Left renal cortex interstitium (tissue), 4 donors: ENCODE measurements around the gene TSPAN18. TPM values are rescaled to one million over a fixed set of nuclear protein-coding genes. Genes with fewer than 3 reads are reported as not detected.

Experiments used
- DNase-seq, 4 donors: peaks; one replicate each; pipeline ENCODE4 v3.0.0-alpha.2; 2013; ENCODE audit warnings: low read depth in 4 of 4, low spot score in 2 of 4, missing footprints in 1 of 4
- polyA plus RNA-seq, 4 donors: library from polyadenylated mRNA; unstranded; fragments of 120-200 nt; gene quantifications; one replicate each; pipeline ENCODE4 v1.2.1, GENCODE V29; 2013; ENCODE audit not compliant: insufficient read length in 4 of 4

Gene TSPAN18
- polyA plus RNA-seq, 4 donors: 49.5 to 59.0 (median 55.6) TPM

DNA sequence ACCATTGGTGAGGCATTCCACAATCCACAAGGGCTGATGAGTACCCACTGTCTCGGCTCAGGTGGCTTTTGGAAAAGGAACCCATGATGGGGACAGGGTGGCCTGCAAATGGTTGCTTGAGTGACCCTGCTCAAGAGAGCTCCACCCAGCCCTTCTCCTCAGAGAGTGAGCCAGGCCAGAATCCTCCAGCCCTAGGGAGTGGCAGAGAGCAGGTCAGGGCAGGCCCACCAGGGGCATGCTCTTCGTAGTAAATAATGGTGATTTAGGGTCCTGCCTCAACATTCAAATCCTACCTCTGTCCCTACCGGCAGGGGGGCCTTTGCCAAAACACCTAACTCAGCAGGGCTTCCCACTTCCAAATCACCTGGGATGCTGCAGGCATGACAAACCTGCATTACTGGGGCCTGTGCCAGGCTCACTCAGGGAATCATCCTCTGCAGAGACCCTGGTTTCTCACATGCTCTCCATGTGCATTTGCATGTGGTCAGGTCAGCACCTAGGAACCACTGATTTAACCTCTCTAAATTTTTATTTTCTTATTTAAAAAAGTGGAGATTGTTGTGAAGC, 241.3 kb downstream of the TSPAN18 start:
- DNase-seq: no peak

DNA sequence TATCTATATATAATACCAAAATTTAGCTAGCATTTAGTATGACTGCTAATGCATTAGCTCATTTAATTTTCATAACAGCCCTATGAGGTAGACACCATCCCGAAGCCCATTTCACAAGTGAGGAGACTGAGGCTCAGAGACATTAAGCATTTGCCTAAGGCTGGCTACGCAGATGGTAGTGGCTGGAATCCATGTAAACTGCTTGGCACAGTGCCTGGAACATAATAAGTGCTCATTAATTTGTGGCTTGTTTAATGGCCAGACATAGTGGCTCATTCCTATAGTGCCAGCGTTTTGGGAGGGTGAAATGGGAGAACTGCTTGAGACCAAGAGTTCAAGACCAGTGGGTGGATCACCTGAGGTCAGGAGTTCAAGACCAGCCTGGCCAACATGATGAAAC, 241.7 kb downstream of the TSPAN18 start:
- DNase-seq: no peak

DNA sequence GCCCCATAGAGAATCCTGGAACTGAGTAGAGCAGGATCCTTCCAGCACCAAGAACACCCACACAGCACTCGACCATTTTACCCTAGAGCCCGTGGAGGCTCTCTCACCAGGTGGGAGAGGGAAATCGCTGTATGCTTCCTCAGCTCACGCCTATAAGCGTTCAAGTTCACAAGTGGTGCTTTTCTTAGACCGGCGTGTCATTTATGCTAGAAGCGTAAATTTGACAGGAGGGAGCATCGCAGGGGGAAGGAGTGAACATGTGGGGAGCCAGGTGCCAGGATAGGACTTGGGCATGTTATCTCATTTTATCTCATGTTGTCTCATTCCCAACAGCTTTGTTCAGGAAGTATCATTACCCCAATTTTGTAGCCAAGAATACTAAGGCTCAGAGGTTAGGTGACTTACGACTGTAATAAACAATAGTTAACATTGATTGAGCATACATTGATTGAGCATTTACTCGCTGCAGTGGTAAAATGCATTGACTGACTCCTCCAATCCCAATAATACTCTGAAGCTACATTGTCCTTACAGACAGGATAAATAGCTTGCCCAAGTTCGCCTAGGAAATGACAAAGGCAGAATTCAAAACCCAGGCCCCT, 243.0 kb downstream of the TSPAN18 start:
- DNase-seq: no peak

- no peak for DNase-seq
Measured at GRCh38 chr11:44970293-44970692, 243.5 kb downstream of the TSPAN18 start.

GRCh38 chr11:44971185-44971584, 244.4 kb downstream of the TSPAN18 start:
- no peak for DNase-seq

DNA sequence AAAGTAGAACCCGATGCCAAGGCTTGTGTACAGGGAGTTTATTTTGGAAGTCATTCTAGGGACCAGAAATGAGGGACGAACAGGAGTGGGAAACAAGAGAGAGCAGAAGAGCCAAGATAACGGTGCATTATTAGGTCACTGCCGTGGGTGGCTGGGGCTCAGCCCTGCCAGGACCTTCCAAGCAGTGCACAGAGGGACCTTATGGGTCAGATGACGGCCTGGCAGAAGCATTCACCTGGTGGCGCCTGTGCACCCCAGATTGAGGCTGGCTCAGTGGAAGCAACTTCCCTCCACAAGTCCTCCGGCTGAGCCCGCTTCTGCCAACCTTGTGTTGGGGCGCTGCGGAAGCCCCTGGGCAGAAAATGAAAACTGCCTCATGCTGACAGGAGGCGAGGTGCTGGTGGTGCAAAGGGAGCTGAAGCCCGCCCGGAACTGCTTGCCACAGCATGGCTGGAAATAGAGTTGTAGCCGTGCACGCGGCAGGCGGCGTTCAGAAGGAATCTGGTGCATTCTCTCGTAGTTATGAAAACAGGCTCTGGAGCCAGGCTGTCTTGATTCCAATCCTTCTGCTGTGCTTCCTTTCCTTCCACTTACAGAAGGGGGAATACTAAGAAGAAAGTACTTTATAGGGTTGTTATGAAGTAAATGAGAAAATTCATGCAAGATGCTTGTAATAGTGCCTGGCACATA, 246.1 kb downstream of the TSPAN18 start:
- no peak for DNase-seq

GRCh38 chr11:44973632-44974401, 247.1 kb downstream of the TSPAN18 start:
- DNase-seq: no peak

GRCh38 chr11:44974402-44975000, 247.7 kb downstream of the TSPAN18 start:
- DNase-seq: no peak

GRCh38 chr11:44976576-44976975, 249.8 kb downstream of the TSPAN18 start:
- no peak for DNase-seq

- DNase-seq: no peak
Measured at GRCh38 chr11:44977493-44977984, 250.8 kb downstream of the TSPAN18 start.

GRCh38 chr11:44978274-44978960, 251.7 kb downstream of the TSPAN18 start:
- DNase-seq: no peak

DNA sequence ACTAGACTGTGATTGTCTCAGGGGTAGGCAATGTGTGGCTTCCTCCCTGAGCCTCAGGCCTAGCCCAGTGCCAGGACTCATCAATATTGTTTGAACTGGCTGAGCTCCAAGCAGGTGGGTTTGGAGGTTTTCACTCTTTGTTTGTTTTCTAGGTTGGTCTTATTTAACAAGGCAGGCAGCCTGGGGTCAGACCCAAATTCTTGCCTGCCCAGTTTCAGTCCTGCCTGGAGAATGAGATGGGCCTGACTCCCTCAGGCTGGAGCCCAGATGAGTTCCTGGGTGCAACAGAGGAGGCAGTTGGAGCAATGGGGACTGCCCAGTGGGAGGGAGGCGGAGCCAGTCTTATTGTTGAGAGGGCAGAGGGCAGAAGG, 252.2 kb downstream of the TSPAN18 start:
- no peak for DNase-seq

DNA sequence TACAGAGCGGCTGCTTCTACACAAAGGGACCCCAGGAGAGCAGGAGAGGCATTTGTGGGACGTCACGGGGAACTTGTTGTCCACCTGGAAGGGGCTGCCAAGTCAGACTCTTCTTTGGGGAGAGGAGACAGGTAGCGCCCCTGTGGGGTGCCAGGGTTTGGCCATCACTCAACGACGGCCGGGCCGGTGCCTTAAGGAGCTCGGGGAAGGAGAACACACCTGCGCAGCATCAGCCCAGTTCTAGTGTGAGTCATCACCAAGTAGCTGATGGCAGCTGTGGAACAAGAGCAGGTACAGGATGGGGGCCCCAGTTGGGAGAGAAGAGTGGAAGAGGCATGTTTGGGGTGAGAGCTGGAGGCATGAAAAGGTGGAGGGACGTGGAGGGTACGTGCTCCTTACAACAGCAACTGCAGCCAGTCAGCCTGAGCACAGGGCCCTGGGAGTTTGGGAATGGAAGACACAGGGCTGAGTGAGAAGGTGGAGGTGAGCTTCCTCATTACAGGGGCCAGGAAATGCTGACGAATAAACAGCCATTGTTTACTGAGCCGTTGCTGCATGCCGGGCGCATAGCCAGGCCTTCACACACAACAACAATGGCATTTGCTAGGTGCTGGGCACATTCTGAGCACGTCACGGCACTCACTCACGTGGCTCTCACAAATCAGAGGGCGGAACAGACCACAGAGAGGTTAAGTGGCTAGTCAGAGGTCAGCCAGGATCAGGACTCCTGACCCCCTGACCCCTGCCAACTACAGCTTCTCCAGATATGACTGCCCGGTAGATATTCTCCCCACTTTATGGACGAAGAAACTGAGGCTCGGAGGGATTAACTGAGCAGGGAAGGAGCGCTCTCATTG, 253.0 kb downstream of the TSPAN18 start:
- no peak for DNase-seq

DNA sequence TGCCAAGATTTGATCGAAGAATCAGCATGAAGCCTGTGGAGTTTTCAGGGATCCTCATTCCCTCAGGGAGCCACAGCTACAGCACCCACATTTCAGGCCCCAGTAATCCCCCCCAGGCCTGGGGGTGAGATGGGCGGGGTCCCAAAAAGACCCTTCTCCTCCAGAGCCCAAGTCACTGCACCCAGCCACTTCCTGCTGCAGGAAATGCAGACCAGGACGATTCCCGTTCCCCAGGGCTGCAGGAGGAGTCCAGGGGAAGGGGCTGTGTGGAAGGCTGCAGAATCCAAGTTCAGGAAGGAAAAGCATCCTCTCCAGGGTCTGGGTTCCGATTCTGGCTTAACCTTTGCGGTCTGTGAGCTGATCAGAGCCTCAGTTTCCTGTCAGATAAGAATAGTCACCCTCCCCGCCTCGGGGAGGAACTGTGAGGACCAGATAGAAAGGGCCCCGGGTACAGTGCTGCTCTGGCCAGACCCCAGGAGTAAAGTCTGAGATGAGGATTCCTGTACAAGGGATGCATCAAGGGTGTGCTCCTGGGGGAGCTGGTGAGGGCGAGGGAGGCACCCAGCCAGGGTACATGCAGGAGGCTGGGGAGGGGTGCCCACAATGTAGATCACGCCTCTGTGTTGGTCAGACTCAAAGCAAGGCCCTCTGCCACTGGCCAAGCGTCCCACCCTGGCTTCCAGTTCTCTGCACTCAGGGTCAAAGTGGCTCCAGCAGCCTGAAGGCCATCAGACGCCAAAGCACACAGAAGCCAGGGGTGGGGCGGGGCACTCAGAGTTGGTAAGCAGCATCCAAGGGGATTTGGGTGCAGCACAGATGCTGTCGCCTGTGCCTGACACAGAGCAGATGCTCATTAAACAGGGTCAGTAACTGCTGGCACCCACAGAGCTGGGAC, 254.0 kb downstream of the TSPAN18 start:
- DNase-seq: no peak
